ENCODE results near the gene EML2.
"Not testable (repeated sequence)": the region's sequence is repeated elsewhere in the genome, so short reads cannot be mapped to it uniquely, and the experiment has no call there.

The EML2 gene

GRCh38 chr19:45638930-45639729 lies at the start of gene EML2:
Gene EML2 (minus strand): TSS chr19:45639397. CDS start chr19:45639376, 21 bp downstream.
- peak; percentile 78 for DNase-seq (ENCODE audit: low spot score)

- DNase-seq (ENCODE audit: low spot score), result no peak
These were observed 48.4 kb upstream of the EML2 start for GRCh38 chr19:45687599-45687998.

GRCh38 chr19:45685045-45685444 lies 45.8 kb upstream of the EML2 start:
- not testable (repeated sequence) for DNase-seq (ENCODE audit: low spot score)

GRCh38 chr19:45682908-45683307 lies 43.7 kb upstream of the EML2 start:
- DNase-seq (ENCODE audit: low spot score), result no peak

GRCh38 chr19:45682117-45682516 lies 42.9 kb upstream of the EML2 start:
- no peak for DNase-seq (ENCODE audit: low spot score)

GRCh38 chr19:45681391-45682015 lies 42.3 kb upstream of the EML2 start:
- DNase-seq (ENCODE audit: low spot score), result peak; percentile 93

GRCh38 chr19:45677351-45678230 lies 38.4 kb upstream of the EML2 start:
- no peak for DNase-seq (ENCODE audit: low spot score)

GRCh38 chr19:45676851-45677263 lies 37.7 kb upstream of the EML2 start:
- DNase-seq (ENCODE audit: low spot score), result no peak

- DNase-seq (ENCODE audit: low spot score), result no peak
These were observed 35.7 kb upstream of the EML2 start for GRCh38 chr19:45674946-45675345.

- peak; percentile 92 for DNase-seq (ENCODE audit: low spot score)
These were observed 31.7 kb upstream of the EML2 start for GRCh38 chr19:45670670-45671453.

GRCh38 chr19:45668342-45668871 lies 29.2 kb upstream of the EML2 start:
- DNase-seq (ENCODE audit: low spot score), result no peak

- DNase-seq (ENCODE audit: low spot score), result peak; percentile 82
These were observed 28.6 kb upstream of the EML2 start, which contains the start of gene GIPR for GRCh38 chr19:45667620-45668341. Gene GIPR (plus strand): TSS chr19:45668221. CDS start chr19:45669521, 1,300 bp downstream.

GRCh38 chr19:45664575-45664974 lies 25.4 kb upstream of the EML2 start:
- no peak for DNase-seq (ENCODE audit: low spot score)

GRCh38 chr19:45663800-45664199 lies 24.6 kb upstream of the EML2 start:
- no peak for DNase-seq (ENCODE audit: low spot score)

- DNase-seq (ENCODE audit: low spot score), result no peak
These were observed 21.4 kb upstream of the EML2 start for GRCh38 chr19:45660636-45661035.

GRCh38 chr19:45659096-45659729 lies 20.0 kb upstream of the EML2 start:
- DNase-seq (ENCODE audit: low spot score), result no peak

GRCh38 chr19:45657520-45658167 lies 18.4 kb upstream of the EML2 start:
- DNase-seq (ENCODE audit: low spot score), result peak; percentile 60

GRCh38 chr19:45655073-45655472 lies 15.9 kb upstream of the EML2 start:
- no peak for DNase-seq (ENCODE audit: low spot score)

- no peak for DNase-seq (ENCODE audit: low spot score)
These were observed 14.4 kb upstream of the EML2 start for GRCh38 chr19:45653634-45654033.

- no peak for DNase-seq (ENCODE audit: low spot score)
These were observed 11.5 kb upstream of the EML2 start for GRCh38 chr19:45650722-45651121.
